ENCODE results near the gene TANGO6.

DNA sequence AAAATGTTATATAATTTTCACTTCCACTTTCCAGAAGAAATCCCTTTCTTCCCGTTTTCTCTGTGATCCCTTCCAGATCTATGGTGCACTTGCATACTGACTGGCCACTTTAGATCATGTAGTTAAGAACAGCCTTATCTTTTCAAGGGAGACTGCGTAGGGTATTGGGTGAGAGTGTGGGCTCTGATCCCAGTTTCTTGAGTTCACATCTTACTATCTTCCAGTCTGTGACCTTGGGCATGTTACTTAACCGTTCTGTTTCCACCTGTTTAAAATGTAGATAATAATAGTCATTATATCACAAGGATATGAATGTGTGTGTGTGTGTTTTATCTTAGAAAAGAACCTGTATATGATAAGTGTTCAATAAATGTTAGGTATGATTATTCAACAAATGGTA, 83.7 kb downstream of the TANGO6 start:
- no peak for TF ChIP-seq CTCF (IDR thresholded peaks at IDR 0.05; ENCODE audit: low read depth, low read length, poor library complexity, severe bottlenecking)
- TF ChIP-seq EZH2phosphoT487 (IDR thresholded peaks at IDR 0.05; ENCODE audit: borderline replicate concordance, low read length), result no peak

Data from DOHH2 (cell line).